WTC11 (cell line): ENCODE data around the gene NOS3.

ENCODE experiments used
- CREM ChIP-seq: sonication (generic); formaldehyde crosslinking; IDR thresholded peaks from 2 replicates; pipeline ENCODE4 v1.8.1; 2022; ENCODE audit warnings: mild to moderate bottlenecking, missing genetic modification reagents, moderate library complexity
- CTCF ChIP-seq: fragments of 200-600 bp; IDR thresholded peaks from 2 replicates; pipeline ENCODE4 v1.8.0; 2022; ENCODE audit warnings: antibody characterized with exemption
- E2F4 ChIP-seq: sonication (generic); formaldehyde crosslinking; IDR thresholded peaks from 2 replicates; pipeline ENCODE4 v1.8.1; 2022; ENCODE audit warnings: low read depth, mild to moderate bottlenecking, moderate library complexity, missing genetic modification reagents, borderline replicate concordance
- ELF4 ChIP-seq: sonication (generic); formaldehyde crosslinking; IDR thresholded peaks from 2 replicates; pipeline ENCODE4 v1.8.1; 2022; ENCODE audit warnings: low read depth, mild to moderate bottlenecking, moderate library complexity, missing genetic modification reagents
- FOXP1 ChIP-seq: sonication (generic); formaldehyde crosslinking; IDR thresholded peaks from 2 replicates; pipeline ENCODE4 v1.8.0; 2022; ENCODE audit warnings: missing genetic modification reagents, mild to moderate bottlenecking, moderate library complexity, borderline replicate concordance
- GABPB1 ChIP-seq: sonication (generic); formaldehyde crosslinking; IDR thresholded peaks from 2 replicates; pipeline ENCODE4 v1.8.1; 2023; ENCODE audit warnings: mild to moderate bottlenecking, missing genetic modification reagents
- RELA ChIP-seq: sonication (generic); formaldehyde crosslinking; IDR thresholded peaks from 2 replicates; pipeline ENCODE4 v1.8.1; 2022; ENCODE audit warnings: missing genetic modification reagents, mild to moderate bottlenecking, borderline replicate concordance
- SMAD3 ChIP-seq: sonication (generic); formaldehyde crosslinking; IDR thresholded peaks from 2 replicates; pipeline ENCODE4 v1.8.0; 2022; ENCODE audit warnings: missing genetic modification reagents, mild to moderate bottlenecking, borderline replicate concordance
- TP53 ChIP-seq: sonication (generic); formaldehyde crosslinking; IDR thresholded peaks from 2 replicates; pipeline ENCODE4 v1.8.1; 2023; ENCODE audit warnings: mild to moderate bottlenecking, missing genetic modification reagents
- USF1 ChIP-seq: sonication (generic); formaldehyde crosslinking; IDR thresholded peaks from 2 replicates; pipeline ENCODE4 v1.8.0; 2022; ENCODE audit warnings: mild to moderate bottlenecking, missing genetic modification reagents
- ZNF263 ChIP-seq: sonication (generic); formaldehyde crosslinking; IDR thresholded peaks from 2 replicates; pipeline ENCODE4 v1.8.1; 2022; ENCODE audit warnings: low read depth, mild to moderate bottlenecking, moderate library complexity, missing genetic modification reagents
- TF ChIP-seq, protein P1 (sequence below): sonication (generic); formaldehyde crosslinking; IDR thresholded peaks from 2 replicates; pipeline ENCODE4 v1.8.1; 2023; ENCODE audit warnings: mild to moderate bottlenecking, missing genetic modification reagents, moderate library complexity
- TF ChIP-seq, protein P2 (sequence below): sonication (generic); formaldehyde crosslinking; IDR thresholded peaks from 2 replicates; pipeline ENCODE4 v1.8.1; 2022; ENCODE audit warnings: low read depth, missing genetic modification reagents, borderline replicate concordance

GRCh38 chr7:150988230-150989226 lies 2.3 kb upstream of the NOS3 start:
- TF ChIP-seq GABPB1 (CRISPR knock-in tag) (no peak), CTCF (peak; percentile 92), RELA (CRISPR knock-in tag) (no peak), TP53 (CRISPR knock-in tag) (no peak), SMAD3 (CRISPR knock-in tag) (no peak), USF1 (CRISPR knock-in tag) (no peak), FOXP1 (CRISPR knock-in tag) (peak; percentile 24; the same call in 1 of the 2 replicates), E2F4 (no peak), CREM (no peak), ELF4 (no peak), ZNF263 (CRISPR knock-in tag) (no peak)
- TF ChIP-seq, protein P1, sequence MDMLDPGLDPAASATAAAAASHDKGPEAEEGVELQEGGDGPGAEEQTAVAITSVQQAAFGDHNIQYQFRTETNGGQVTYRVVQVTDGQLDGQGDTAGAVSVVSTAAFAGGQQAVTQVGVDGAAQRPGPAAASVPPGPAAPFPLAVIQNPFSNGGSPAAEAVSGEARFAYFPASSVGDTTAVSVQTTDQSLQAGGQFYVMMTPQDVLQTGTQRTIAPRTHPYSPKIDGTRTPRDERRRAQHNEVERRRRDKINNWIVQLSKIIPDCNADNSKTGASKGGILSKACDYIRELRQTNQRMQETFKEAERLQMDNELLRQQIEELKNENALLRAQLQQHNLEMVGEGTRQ (CRISPR knock-in tag): no peak
- TF ChIP-seq, protein P2, sequence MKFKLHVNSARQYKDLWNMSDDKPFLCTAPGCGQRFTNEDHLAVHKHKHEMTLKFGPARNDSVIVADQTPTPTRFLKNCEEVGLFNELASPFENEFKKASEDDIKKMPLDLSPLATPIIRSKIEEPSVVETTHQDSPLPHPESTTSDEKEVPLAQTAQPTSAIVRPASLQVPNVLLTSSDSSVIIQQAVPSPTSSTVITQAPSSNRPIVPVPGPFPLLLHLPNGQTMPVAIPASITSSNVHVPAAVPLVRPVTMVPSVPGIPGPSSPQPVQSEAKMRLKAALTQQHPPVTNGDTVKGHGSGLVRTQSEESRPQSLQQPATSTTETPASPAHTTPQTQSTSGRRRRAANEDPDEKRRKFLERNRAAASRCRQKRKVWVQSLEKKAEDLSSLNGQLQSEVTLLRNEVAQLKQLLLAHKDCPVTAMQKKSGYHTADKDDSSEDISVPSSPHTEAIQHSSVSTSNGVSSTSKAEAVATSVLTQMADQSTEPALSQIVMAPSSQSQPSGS: no peak
